Inferior parietal cortex (tissue), 1 donor: Measurements from ENCODE around the gene ATXN1.
"Not testable (repeated sequence)": the region's sequence is repeated elsewhere in the genome, so short reads cannot be mapped to it uniquely, and the experiment has no call there.

Experiments used
- DNase-seq: peaks from one replicate; pipeline ENCODE4 v3.0.0-alpha.2; 2016; ENCODE audit errors: extremely low spot score

Gene ATXN1

DNA sequence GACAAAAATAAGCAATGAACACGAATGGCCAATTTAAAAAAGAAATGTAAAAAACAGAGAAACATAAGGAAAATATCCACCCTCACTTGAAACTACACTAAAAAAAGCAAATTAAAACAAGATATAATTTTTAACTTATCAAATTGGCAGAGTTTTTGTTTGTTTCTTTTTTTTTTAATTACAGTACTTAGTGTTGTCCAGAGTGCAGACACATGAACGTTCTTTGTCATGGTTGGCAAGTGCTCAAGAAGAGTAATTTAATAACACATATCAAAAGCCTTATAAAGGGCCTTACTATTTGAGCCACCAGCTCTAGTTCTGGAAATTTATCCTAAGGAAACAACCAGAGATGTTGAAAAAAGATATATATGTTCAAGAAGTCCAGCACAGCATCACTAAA is 142.3 kb downstream of the ATXN1 start:
- DNase-seq = no peak

DNA sequence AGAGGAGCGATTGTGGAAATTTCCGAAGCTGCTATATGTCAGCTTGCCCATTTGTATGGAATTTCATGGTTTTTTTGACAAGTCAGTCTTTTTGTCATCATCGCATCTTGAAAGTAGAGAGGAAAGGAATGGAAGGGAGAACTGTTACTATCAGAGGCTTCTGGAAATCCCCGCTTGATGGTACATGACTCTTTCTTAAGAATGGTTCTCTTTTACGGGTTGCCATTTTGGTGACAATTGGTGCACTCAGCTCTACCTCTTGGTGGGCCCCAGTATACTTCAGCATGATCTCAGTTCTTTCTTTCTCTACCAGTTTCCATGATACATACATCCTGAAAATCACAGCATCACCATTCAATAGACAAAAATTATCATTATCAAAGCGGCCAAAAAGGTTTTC is 146.0 kb downstream of the ATXN1 start:
- not testable (repeated sequence) for DNase-seq

DNA sequence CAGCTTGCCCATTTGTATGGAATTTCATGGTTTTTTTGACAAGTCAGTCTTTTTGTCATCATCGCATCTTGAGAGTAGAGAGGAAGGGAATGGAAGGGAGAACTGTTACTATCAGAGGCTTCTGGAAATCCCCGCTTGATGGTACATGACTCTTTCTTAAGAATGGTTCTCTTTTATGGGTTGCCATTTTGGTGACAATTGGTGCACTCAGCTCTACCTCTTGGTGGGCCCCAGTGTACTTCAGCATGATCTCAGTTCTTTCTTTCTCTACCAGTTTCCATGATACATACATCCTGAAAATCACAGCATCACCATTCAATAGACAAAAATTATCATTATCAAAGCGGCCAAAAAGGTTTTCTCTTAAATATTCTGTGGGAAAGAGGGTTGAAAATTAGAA is 147.1 kb downstream of the ATXN1 start:
- DNase-seq = not testable (repeated sequence)

DNA sequence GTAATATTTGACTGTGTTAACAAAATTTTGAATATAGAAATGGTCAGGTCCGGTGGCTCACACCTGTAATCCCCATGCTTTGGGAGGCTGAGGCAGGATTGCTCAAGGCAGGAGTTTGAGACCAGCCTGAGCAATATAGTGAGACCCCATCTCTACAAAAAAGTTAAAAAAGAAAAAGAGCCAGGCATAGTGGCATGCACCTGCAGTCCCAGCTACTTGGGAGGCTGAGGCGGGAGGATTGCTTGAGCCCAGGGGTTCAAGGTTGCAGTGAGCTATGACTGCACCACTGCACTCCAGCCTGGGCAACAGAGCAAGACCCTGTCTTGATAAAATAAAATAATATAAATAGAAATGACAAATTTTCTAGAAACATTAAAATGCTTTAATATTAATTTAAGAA is 147.8 kb downstream of the ATXN1 start:
- DNase-seq = not testable (repeated sequence)

DNA sequence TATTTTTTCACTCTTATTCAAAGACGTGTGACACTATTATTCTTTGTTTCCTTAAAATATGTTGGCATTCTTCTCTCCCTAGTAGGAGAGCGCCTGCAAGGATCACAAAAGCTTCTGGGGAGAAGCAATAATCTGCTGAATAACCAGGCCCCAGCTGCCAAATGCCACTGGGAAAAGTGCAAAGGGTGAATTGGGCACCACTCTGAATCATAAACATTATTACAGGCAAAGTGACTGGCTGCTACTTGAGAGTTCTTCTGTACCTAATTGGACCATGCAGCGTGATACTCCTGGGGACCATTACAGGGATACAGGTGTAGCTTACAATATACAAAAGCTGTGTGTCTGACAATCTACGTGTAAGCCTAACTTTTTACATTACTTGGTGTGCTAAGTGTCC is 152.8 kb downstream of the ATXN1 start:
- no peak for DNase-seq

DNA sequence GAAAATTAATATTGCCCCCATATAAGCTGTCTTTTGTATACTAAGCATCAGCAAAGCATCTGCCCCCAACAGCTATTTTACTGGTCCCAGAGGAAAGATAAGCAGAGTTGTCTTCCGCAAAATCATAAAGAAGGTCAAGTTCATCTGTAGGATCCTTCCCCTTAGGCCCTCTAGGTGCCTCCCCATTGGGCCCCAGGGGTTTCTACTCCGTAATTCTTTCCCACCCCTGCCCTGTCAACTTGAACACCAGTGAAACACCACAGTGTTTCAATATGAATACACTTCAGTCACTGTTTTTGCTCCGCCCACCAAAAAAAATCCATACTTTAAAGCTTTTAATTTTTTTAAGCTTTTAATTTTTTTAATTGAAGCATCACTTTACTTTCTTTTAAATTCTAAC is 159.2 kb downstream of the ATXN1 start:
- DNase-seq = no peak

DNA sequence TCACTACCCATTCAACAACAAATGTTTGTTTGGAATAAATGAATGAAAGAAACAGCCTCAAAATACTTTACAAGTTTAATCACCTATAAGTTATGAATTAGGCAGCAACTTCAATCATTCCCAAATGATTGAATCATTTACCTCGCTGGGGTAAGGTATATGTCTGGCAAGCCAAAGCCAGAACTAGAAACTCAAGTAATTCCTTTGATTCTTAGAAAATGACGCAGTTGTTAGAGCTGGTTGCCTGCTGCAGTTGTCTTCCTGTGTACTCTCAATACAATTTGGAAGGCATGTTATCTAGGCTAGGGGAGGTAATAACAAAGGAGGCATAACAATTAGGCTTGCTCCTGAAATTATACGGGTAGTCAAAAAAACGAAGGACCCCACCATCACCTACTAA is 160.6 kb downstream of the ATXN1 start:
- DNase-seq = no peak

DNA sequence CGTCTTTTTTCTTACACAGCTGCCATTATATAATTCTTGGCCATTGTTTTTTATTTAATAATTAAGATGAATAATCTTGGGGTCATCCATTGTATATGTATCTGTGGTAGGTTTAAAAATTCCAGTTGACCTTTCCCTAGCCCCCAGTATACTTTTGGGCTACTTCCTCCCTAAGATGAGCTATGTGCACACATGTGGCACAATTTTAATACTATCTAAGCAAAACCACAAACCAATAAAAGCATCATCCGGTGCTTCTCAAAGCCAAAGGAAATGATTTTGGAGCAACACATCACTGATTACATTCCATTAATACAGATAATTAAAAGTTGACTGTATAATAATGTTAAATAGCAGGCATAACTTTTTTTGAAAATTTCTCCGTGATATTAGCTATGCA is 161.2 kb downstream of the ATXN1 start:
- no peak for DNase-seq

DNA sequence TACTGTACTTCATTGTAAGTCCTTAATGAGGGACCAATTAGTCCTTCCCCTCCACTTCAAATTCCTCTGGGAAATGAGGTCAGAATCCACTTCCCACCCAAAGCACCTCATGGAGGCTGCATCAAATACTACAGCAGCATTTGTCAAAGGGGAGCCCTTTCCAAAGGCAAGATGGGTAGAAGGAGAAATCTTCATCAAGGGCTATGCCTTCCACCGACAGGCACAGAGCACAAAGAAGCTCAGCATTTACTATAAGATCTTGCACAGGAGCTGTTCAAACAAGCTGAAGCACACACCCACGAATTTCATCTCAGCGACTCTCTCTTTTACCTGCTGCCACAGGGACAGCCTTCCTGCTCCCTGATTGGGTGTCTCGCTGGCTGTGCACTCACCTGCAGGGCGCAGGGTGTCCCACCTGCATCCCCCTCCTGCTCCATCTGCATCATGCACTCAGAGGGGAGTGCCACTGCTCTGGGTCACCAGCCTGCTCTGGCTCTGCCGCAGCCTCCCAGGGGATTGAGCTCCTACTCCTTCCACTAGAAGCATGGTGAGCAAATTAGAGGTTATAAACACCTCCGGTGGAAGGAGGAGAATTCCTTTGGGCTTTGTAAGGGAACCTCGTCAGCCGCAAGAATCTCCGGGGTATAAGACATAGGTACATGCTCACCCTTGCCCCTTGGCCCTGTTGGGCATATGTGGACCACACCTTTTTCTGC is 164.5 kb downstream of the ATXN1 start:
- no peak for DNase-seq

DNA sequence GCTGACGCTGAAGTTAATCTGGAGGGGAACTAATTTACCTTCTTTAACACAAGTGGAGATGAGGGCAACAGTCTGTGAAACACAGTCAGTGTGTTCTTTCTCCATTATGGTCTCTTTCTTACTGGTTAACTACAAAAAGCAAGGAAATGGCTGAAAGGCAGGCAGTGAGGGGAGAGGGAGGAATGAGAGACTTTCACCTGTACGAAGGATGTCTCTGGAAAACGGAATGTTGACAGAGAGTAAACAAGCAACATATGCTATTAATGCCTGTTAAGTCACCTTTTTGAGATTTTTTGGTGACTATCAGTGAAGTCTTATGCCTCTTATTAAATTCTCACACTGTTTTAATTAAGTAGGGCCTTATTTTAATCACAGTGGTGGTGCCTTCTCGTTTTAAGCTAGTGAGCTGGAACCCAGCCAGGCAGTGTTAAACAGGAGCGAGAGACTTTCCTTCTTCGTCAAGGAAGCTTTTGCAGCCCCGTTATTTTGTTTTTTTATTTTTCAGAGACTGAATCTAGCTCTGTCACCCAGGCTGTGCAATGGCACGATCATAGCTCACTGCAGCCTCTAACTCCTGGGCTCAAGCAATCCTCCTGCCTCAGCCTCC is 165.6 kb downstream of the ATXN1 start:
- no peak for DNase-seq

DNA sequence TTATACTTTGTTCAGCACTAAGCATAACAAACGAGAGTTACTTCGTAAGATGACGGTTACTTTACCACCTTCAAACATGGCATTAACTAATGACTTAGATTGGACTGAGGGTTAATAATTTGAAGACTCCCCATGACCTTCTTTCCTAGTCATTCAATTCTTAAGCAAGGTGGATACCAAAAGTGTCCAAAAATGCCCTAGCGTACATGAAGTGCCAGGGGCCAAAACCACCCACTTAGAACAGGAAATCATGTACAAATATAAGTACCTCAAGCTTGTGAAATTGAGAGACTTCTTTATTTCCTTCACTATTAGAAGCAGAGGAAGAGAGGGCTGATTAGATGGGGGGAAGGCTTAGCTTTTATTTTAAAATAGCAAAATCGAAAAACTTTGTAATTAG is 166.4 kb downstream of the ATXN1 start:
- no peak for DNase-seq

DNA sequence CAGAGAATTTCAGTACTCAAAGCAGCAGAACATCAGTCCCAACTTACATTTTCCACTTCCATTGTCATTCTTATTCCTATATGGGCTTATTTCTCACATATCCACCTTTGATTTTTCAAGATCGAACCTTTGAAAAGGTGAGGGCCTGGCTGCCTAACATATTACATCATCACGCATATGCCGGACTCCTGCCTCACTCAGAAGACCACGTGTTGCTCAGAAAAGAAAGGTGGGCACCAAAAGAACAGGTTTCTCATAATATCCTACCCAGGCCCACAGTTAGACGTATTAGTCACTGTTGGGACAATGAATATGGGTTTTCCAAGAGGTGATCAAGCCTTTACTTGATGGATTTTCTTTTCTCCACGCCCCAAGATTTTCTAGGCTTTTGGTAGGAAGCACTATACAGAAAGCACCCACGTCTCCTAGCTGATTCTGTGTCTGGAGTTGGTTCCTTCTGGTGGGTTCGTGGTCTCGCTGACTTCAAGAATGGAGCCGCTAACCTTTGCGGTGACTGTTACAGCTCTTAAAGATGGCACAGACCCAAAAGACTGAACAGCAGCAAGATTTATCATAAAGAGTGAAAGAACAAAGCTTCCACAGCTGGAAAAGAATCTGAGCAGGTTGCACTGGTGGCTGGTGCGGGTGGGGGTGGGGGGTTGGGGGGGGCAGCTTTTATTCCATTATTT is 168.9 kb downstream of the ATXN1 start:
- DNase-seq = no peak

DNA sequence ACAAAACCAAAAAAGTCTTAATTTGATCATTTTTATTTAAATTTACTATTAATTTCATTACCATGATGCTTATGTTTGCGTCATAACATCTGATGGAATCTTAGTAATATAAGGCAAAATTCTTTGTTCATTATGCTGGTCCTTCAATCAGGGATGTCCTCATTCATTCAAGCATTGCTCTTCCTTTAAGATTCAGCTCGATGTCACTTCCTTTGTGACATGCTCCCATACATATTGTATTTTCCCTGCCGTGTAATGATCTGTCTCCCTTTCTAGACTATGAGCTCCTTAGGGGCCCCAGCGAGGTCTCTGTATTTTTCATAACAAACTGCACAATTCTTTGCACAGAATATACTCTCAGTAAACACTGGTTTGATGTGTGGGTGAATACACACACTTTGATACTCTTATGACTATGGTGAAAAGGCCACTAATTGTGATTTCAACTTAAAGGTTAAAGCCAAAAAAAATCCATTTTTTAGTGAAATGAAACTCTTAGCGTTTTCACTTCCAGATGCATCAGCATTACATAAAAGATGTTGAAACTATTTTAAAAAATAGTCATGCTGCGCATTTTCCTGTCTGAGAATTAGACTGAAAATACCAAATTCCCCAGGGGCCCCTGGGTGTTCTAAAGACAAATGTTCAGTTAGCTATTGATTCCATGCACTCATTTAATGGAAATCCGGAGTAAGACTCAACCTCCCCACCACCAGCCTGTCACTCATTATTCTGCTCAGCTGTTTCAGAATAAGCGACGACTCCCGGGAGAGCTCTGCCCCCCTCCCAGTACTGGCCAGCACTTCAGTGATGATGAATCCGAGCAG is 169.7 kb downstream of the ATXN1 start:
- no peak for DNase-seq

DNA sequence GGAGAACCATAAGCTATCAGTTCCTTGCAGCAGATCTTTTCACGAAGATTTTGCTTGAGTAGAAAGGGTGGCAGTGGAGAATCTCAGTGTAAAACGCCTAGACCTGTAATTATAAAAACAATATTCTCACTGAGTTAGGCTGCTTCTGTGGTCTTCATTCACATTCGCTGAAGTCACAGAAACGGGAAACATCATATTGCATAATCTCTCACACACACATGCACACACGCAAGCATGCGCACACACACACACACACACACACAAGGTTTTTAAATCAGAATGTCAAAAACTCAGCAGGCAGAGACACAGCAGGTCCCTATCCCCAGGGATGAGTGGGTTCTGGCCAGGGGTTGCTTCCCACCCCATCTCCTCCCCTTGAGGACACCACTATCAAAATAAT is 175.5 kb downstream of the ATXN1 start:
- no peak for DNase-seq

DNA sequence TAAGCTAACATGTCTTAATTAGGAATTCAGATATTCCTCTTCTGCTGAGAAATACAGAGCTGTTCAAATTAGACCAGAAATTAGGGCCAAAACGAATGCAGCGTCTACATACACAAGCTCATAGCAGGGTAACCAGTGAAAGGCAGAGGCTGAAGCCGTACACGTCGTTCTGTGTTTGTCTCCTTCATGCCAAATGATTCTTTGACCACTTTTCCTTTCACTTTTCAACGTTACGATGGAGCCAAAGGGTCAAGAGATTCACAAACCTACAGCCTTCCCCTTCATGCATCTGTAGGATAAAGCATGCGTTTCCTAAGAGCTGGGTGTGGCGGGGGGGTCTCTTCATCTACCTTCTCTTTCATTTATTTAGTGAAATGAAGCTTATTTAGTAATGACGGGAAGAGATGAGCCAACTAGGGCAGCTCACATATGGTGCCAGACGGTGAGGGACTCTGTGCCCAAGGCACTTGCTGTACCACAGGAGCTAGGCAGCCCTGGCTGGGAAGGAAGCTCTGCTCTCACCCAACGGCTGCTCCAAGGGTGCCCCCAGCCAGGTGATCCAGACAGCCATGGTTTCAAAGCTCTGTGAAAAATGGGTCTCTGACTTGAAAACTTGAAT is 178.0 kb downstream of the ATXN1 start:
- no peak for DNase-seq

DNA sequence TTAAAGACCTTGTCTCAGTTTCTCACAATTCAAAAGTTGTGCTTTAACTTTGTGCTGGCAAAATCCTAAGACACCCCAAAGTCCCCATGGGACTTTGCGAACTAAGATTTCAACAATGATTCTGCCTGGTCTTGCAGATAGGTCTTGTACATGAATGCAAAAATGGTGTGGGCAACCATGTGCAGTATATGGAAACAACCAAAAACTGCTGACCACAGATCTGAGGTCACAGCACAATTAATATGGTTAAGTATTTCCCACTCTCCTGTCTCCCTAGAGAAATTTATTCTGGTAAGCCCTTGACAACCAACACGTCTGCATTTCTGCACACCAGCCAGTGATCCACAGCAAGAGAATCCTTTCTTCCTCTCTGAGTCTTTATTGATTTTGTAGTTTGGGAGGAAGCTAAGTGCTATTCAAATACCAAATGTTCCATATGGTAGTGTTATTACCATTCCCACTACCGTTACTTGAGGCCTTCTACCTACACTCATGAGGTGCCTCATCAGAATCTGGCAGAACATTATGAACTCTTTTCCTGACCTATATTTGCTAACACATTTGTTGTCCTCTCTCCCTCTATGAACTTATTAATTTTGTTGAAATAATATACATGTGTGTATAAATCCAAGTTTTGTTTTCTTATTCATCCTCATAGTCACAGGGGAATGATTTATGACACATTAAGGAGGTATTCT is 178.7 kb downstream of the ATXN1 start:
- no peak for DNase-seq

DNA sequence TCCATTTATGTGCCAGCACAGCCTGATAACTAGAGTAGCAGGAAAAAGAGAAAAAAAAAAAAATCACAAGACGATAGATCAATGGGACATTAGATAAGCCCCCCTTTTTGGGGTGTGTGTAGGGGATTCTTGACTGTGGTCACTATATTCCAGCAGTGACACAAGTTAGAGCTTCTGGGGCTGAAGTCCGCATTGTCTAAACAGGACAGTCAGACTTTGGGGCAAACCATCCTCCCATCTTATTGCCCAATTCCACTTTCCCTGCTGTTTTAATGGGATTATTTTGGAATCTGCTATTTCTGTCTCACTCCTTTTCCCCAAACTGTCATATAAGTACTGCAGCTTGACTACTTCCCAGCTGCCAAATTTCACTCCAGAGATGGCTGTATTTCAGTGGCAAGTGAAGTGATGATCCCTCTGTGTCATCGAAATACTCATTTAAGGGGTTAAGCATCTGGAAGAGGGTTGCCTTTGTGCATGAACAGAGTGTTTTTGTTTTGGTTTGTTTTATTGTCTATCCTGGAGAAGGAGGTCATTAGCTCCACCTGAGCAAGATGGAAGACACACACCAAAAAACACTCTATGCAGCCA is 182.5 kb downstream of the ATXN1 start:
- DNase-seq = no peak

DNA sequence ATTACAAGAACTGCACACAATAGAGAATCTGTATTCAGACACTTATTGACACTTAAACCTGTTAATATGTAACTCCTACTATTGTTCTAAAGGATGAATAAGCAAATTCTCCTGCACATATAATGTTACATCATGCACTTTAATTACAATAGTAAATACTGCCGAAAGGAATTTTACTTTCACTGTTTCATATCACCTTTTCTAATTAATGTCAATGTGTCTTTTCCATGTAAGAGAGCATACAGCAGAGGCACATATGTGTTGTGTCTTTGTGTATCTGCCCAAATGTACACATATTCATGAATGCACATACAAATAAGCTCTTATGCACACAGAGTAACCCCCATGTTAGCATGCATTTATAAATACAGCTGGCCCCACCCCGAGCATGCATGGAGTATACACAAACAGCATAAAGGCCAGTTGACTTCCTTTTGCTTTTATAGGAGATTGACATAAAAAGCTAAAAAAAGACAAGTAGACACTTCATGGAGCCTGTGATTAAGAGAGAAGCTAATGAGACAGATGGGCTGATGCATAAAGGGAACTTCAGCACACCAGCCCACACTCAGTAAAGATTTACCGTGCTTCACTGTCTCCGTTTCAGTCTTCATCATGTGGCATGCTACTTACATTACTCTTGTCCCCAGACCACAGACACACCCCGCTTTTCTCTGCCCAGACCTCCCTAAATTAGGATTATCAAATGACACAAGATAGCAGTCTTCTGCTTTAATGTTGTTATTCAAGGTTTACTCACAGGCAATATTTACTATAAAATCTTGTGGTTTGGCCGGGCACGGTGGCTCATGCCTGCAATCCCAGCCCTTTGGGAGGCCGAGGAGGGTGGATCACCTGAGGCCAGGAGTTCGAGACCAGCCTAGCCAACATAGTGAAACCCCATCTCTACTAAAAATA is 184.6 kb downstream of the ATXN1 start:
- DNase-seq = no peak

DNA sequence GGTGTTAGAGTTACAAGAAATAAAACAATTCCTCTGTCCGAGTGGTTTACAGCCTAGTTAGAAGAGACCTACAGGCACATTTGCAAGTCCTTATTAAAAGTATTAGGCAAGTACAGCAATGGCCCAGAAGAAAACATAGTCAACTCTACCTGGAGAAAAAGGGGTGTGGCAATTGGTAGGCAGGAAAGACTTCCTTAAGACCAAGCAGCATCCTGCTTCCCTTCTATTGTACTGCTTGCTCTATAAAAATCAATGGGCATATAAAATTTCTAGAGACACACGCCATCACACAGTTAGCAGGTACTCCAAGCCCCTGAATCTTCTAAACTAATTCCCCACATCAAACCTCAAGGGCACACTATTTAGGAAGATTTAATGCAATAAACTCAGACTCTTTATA is 185.6 kb downstream of the ATXN1 start:
- peak; percentile 2 for DNase-seq

DNA sequence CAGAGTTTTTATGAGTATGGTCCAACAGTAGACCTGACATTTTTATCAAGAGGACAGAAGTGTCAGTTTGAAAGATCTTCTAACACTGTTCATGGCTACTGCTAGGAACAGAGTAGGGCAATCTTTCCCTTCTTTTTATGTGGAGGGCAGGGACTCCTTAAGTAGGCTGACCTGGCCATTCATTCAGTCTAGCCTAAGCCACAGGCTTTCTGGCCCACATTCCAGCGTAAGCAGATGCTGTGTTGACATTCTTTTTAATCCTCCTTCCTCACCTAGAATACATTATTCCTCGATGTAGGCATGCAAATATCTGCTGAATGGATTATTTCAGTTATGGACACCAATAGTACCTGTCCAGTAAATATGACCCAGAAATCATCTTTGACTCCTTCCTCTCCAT is 188.3 kb downstream of the ATXN1 start:
- DNase-seq = no peak
